Right cardiac atrium (tissue), 5 donors: Measurements from ENCODE around the gene MRPL17. TPM values are rescaled to one million over a fixed set of nuclear protein-coding genes. Genes with fewer than 3 reads are reported as not detected.
"Not testable (repeated sequence)": the region's sequence is repeated elsewhere in the genome, so short reads cannot be mapped to it uniquely, and the experiment has no call there.

ENCODE experiments used
- ATAC-seq, 2 donors: fragments of 200-7000 bp; cut with Tn5 transposase; one replicate each; pipeline versions ENCODE4 v1.8.0 to v1.9.1; 2020; ENCODE audit warnings: moderate library complexity in 2 of 2, mild to moderate bottlenecking in 1 of 2
- DNase-seq, 3 donors: peaks; one replicate each; pipeline ENCODE4 v3.0.0-alpha.2; 2020
- H3K27ac ChIP-seq: one replicate; pipeline ENCODE4 v1.5.1; 2013; ENCODE audit warnings: mild to moderate bottlenecking, low read length, control low read depth, moderate library complexity
- H3K27me3 ChIP-seq: one replicate; pipeline ENCODE4 v1.6.1; 2013; ENCODE audit not compliant: control insufficient read depth, insufficient read depth
- H3K4me1 ChIP-seq: one replicate; pipeline ENCODE4 v1.6.1; 2013; ENCODE audit warnings: low read length; ENCODE audit not compliant: control insufficient read depth, insufficient read depth
- H3K4me3 ChIP-seq: one replicate; pipeline ENCODE4 v1.5.1; 2013; ENCODE audit warnings: low read length, control low read depth
- H3K9me3 ChIP-seq: one replicate; pipeline ENCODE4 v1.6.1; 2013; ENCODE audit warnings: low read length; ENCODE audit not compliant: control insufficient read depth
- WGBS: extraction: QIAGEN DNeasy Blood & Tissue Kit; methylation state at CpG from one replicate; pipeline ENCODE4 v1.1.7; 2013; 5-methylcytosine and 5-hydroxymethylcytosine counted together
- intact Hi-C, 4 donors: fragments of 100-400 bp; cut with DNase I; formaldehyde crosslinking; loops; one replicate each; pipeline versions ENCODE4 v1.11.0 to v1.14.0; 2022 to 2023
- polyA plus RNA-seq: library from polyadenylated mRNA; stranded (reverse); fragments of 200-250 nt; gene quantifications from one replicate; pipeline ENCODE4 v1.2.3, GENCODE V29; 2013
- total RNA-seq, 4 donors: library from RNA; stranded (reverse); fragmentation: NEBNext Ultra II Directional; extraction: Animal tissue kit (Norgen Biotek cat#: 25700); gene quantifications; one replicate each; pipeline ENCODE4 v1.2.1, GENCODE V29; 2021
- donor health status: healthy with polysubstance abuse.
- donor health status: DM: no; HTN: yes; CAD: no.
- donor health status: DM: no; HTN: no; CAD: no.
- donor health status: DM: no; HTN: yes; CAD: no; lungs with severe emphysema.
- donor health status: DM: yes; HTN: yes; CAD: no.

MRPL17 gene
- total and polyA plus RNA-seq, 5 donors, result 36.7 to 45.1 (median 44.1) TPM

GRCh38 chr11:6705905-6706535 lies 22.9 kb upstream of the MRPL17 start:
- Histone ChIP-seq H3K27ac (no peak overlapping the region), H3K27me3 (no peaks in the 10 kb centered on the region), H3K4me3 (no peak overlapping the region), H3K9me3 (no peaks in the 10 kb centered on the region), H3K4me1 (no peaks in the 10 kb centered on the region)
- WGBS, result 36% methylated on average over 7 of the region's 7 CpGs
- intact Hi-C loops, result loop anchor here in 2 of 4 donors (2.0 to 10.0 kb wide), 2 partner anchors 171 to 175 kb away; no protein-coding TSS in a partner anchor
- DNase-seq (peak in 1 of 3 donors; percentile 41), ATAC-seq (peak; percentile 40 to 57)

GRCh38 chr11:6703247-6704063 lies 20.3 kb upstream of the MRPL17 start:
- DNase-seq, result peak; percentile 60 to 73 (median 61)
- Histone ChIP-seq H3K27me3 (no peaks in the 10 kb centered on the region), H3K4me3 (no peak overlapping the region), H3K27ac (no peak overlapping the region), H3K4me1 (no peaks in the 10 kb centered on the region), H3K9me3 (no peaks in the 10 kb centered on the region)
- peak; percentile 94 to 95 for ATAC-seq
- 61% methylated on average over 2 of the region's 2 CpGs for WGBS
- intact Hi-C loops, result loop anchor here in 1 of 4 donors (10.0 kb wide), 1 partner anchor 169 kb away; no protein-coding TSS in a partner anchor

- H3K27ac ChIP-seq, DNase-seq, H3K4me1 ChIP-seq, H3K27me3 ChIP-seq, H3K4me3 ChIP-seq, H3K9me3 ChIP-seq: not testable (repeated sequence)
- peak in 1 of 2 donors; percentile 17 for ATAC-seq
- intact Hi-C loops, result loop anchor here in 1 of 4 donors (10.0 kb wide), 1 partner anchor 167 kb away; no protein-coding TSS in a partner anchor
- 85% methylated on average over 3 of the region's 3 CpGs for WGBS
These were observed 18.8 kb upstream of the MRPL17 start for GRCh38 chr11:6701955-6702354.

- DNase-seq (no peak), ATAC-seq (peak; percentile 91 to 94)
- Histone ChIP-seq H3K27ac (no peak overlapping the region), H3K9me3 (no peaks in the 10 kb centered on the region), H3K4me3 (no peak overlapping the region), H3K4me1 (peaks cover 4% of the 10 kb centered on the region), H3K27me3 (no peaks in the 10 kb centered on the region)
- 30% methylated on average over 1 of the region's 1 CpG for WGBS
- intact Hi-C loops, result no loop called here
These were observed 12.2 kb upstream of the MRPL17 start for GRCh38 chr11:6695377-6695776.

- Histone ChIP-seq H3K4me3 (no peak overlapping the region), H3K27me3 (no peaks in the 10 kb centered on the region), H3K27ac (peak overlapping the region; percentile 27), H3K9me3 (no peaks in the 10 kb centered on the region), H3K4me1 (peaks cover 4% of the 10 kb centered on the region)
- intact Hi-C loops, result no loop called here
- DNase-seq (no peak), ATAC-seq (no peak)
- 15% methylated on average over 1 of the region's 1 CpG for WGBS
These were observed 11.0 kb upstream of the MRPL17 start for GRCh38 chr11:6694229-6694535.

- peak in 1 of 3 donors; percentile 43 for DNase-seq
- Histone ChIP-seq H3K9me3 (no peaks in the 10 kb centered on the region), H3K27me3 (no peaks in the 10 kb centered on the region), H3K4me1 (peaks cover 4% of the 10 kb centered on the region), H3K27ac (peak overlapping the region; percentile 27), H3K4me3 (no peak overlapping the region)
- WGBS, result 91% methylated on average over 1 of the region's 1 CpG
- intact Hi-C loops, result no loop called here
- peak in 1 of 2 donors; percentile 87 for ATAC-seq
These were observed 10.4 kb upstream of the MRPL17 start for GRCh38 chr11:6693342-6694228.

GRCh38 chr11:6692128-6692527 lies 9.0 kb upstream of the MRPL17 start:
- H3K9me3 ChIP-seq, result no peaks in the 10 kb centered on the region
- H3K27ac ChIP-seq, result no peak overlapping the region
- DNase-seq (no peak), ATAC-seq (no peak)
- H3K27me3 ChIP-seq, result no peaks in the 10 kb centered on the region
- no peak overlapping the region for H3K4me3 ChIP-seq
- peaks cover 4% of the 10 kb centered on the region for H3K4me1 ChIP-seq
- intact Hi-C loops, result no loop called here

- H3K27ac ChIP-seq, H3K27me3 ChIP-seq, ATAC-seq, intact Hi-C loops, DNase-seq, H3K9me3 ChIP-seq, H3K4me1 ChIP-seq, H3K4me3 ChIP-seq: not testable (repeated sequence)
- 70% methylated on average over 9 of the region's 11 CpGs for WGBS
These were observed 7.4 kb upstream of the MRPL17 start for GRCh38 chr11:6690431-6691132.

- Histone ChIP-seq H3K27me3 (no peaks in the 10 kb centered on the region), H3K9me3 (no peaks in the 10 kb centered on the region), H3K4me3 (no peak overlapping the region), H3K27ac (no peak overlapping the region), H3K4me1 (no peaks in the 10 kb centered on the region)
- intact Hi-C loops, result loop anchor here in 1 of 4 donors (10.0 kb wide), 1 partner anchor 153 kb away; no protein-coding TSS in a partner anchor
- no peak for DNase-seq
- WGBS, result 76% methylated on average over 4 of the region's 4 CpGs
- no peak for ATAC-seq
These were observed 4.7 kb upstream of the MRPL17 start for GRCh38 chr11:6687876-6688275.

- H3K4me3 ChIP-seq, result no peak overlapping the region
- H3K9me3 ChIP-seq, result no peaks in the 10 kb centered on the region
- ATAC-seq, result no peak
- intact Hi-C loops, result loop anchor here in 1 of 4 donors (10.0 kb wide), 1 partner anchor 151 kb away; no protein-coding TSS in a partner anchor
- no peak for DNase-seq
- no peak overlapping the region for H3K27ac ChIP-seq
- no peaks in the 10 kb centered on the region for H3K4me1 ChIP-seq
- no peaks in the 10 kb centered on the region for H3K27me3 ChIP-seq
These were observed 2.9 kb upstream of the MRPL17 start for GRCh38 chr11:6686006-6686405.
